Measurements from ENCODE around the gene JPH4.
"Not testable (repeated sequence)": the region's sequence is repeated elsewhere in the genome, so short reads cannot be mapped to it uniquely, and the experiment has no call there.

JPH4 gene

DNA sequence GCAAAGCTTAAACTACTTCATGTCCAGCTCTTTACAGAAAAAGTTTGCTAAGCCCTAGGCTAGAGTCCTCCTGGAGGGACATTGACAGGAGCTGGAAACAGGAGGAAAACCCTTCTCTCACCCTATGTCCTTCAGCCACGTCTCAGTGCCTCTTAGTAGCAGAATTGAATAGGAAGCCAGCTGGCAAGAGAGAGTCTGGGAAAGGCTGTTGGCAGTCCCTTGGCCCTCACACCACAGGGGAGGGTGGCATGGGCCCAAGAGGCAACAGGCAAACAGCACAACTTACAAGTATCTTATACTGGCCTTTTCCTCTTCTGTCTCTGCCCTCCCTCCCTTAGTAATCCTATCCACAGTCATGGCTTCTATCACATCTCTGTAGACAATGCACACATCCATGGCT lies 29.9 kb upstream of the JPH4 start:
- DNase-seq = no peak

DNA sequence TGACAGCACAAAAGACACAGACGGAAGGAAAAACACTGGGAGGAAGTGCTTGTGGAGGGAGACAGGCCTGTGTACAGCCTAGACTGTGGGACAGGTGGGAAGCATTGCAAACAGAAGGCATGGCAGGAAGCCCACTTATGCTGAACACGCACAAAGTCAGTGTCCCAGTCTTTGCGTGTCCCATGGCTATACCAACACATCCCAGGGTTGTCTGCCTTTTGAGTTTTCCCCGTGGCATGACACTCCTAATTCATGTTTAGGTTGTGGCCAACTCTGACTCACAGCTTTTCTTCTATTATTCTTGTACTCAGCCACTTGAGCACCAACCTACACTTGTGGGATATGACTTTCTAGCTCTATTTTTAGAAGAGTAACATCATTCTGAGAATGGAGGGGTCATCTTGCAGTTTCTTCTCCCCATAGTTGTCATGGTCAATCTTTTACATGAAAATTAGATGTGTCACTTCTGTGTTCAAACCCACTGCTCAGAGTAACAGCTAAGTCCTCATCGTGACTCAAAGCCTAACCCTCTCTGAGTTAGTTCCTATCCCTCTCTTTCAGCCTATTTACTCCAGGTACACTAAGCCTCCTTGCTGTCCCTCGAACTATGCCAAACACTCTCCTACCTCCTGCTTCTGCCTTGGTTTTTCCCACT lies 27.5 kb upstream of the JPH4 start:
- DNase-seq = no peak

DNA sequence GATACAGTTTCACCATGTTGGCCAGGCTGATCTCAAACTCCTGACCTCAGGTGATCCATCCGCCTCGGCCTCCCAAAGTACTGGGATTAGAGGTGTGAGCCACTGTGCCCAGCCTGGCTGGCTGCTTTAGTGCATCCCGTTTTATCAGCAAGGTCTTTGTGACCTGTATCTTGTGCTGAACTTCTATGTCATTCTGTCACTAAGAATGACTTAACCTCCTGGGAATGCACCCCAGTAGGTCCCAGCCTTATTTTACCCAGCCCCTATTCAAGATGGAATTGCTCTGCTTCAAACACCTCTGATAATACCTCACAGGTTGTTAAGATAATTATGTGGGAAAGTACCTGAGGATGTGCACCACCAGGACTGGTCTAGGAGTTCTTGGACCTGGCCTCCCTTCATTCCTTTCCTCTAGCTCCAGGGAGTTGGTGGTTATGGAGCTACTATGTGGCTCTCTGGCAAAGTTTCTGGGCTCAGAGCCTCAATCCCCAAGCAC lies 26.1 kb upstream of the JPH4 start:
- DNase-seq = no peak

DNA sequence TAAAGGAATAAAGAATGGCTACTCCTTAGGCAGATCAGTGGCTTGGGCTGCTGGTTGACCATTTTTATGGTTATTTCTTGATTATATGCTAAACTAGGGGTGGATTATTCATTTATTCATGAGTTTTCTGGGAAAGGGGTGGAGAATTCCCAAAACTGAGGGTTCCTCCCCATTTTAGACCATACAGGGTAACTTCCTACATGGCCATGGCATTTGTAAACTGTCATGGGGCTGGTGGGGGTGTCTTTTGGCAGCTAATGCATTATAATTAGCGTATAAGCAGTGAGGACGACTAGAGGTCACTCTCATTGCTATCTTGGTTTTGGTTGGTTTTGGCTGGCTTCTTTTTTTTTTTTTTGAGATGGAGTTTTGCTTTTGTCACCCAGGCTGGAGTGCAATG lies 25.6 kb upstream of the JPH4 start:
- no peak for DNase-seq

DNA sequence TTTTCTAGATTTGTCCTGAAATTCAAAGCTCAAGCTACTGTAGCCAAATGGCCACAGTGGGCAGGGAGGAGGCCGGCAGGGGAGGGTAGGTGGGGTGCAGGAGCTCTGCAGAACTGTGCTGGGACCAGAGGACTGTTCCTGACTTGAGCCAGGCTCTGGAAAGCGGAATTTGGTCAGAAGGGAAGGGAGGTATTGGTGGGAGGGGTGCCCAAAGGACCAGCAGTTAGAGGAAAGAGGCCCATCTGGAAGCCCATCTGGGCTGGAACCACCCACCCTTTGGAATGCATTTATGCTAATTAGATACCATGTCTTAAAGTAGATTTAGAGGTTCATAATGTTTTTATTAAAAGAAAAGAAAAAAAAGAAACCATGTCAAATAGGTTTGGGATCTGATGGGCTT lies 24.5 kb upstream of the JPH4 start:
- no peak for DNase-seq

DNA sequence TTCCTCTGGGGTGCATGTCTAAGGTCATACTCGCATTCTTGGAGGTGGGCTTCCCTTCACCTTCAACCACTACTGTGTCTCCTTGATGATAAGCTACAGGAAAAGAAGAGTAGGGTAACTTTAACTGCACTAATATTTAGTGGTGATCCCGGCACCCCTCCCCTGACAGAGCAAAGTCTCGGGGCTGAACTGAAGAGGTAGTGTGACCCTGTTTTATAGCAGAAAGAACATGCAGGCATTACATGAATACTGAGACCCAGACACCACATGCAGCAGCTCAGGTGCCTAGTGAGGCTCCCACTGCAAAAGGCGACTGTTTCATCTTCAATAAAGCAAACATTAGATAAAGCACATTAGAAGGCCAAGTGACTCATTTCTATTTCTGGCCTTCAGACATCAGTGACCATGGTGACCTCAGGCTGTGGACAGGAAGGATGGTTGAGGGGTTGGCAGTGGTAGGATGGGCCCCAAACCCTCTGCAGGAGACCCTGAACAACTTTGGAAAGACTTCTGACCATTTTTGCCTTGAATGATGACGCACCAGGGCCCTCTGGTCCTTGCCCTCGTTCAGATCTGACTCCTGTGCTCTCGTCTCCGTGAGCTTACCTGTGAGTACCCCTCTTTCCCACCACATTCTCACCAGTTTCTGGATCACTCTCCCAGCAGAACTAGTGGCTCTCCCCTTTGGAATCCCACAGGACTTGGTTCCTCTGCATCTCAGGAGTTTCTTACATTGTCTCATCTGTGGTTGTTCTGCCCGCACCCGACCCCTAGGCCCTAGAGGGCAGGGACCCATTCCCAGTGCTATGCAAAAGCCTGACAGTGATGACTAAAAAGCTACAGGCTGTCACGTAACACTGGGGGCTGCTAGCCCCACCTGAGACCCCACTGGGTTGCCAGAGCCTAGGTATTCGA lies 23.8 kb upstream of the JPH4 start:
- DNase-seq = no peak

DNA sequence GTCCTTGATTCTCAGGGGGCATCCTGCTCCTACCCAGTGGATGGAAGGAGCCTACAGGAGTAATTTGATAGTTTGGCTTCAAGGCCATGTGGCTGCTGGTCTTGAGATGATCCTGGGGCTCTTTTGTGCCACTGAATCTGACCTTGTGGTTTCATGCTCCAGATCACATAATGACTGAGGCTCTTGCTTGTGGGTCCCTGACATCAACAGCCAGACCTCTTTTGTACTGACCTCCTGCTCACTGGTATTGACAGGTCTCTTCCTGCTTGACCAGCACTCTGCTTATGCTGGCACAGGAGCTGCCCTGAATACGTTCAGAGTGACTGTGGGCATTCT lies 23.2 kb upstream of the JPH4 start:
- no peak for DNase-seq

DNA sequence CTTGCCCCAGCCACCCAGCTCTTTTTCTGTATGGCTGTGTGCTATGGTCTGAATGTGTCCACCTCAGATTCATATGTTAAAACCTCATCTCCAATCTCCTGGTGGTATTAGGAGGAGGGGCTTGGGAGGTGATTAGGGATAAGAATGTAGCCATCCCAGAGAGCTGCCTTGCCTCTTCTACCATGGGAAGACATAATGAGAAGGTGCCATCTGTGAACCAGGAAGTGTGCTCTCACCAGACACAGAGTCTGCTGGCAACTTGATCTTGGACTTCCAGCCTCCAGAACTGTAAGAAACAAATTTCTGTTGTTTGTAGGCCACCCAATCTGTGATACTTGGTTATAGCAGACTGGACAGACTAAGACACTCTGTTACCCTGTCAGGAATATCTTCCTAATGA lies 22.8 kb upstream of the JPH4 start:
- DNase-seq = no peak

DNA sequence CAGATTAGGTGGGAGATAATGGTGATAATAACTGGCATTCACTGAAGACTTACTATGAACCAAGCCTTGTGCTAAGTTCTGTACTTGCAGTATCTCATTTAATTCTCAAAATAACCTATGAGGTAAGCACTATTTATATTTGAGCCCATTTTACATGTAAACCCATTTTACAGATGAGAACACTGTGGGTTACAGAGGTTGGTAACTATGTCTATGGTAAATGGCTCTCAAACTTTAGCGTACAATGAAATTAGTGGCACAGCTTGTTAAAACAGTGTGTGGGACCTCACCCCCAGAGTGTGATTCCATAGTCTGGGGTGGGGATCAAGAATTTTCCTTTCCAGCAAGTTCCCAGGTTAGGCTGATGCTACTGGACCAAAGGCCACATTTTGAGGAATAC lies 22.2 kb upstream of the JPH4 start:
- no peak for DNase-seq

DNA sequence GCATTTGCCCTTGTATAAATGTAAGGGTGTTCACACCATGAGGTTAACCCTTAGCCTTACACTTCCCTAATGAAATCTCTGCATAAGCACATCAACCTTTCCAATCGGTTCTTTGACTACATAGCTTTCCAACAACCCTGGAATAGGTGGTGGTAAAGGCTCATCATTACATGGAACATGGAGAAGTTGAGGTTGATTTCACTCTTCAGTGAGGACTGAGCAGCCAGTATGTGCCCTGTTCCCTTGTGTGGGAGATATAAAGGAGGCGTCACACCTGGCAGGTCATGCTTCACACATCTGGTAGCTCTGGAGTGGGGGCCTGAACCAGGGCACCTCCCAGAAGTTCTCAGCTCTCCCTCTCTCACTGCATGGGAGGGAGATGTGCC lies 21.7 kb upstream of the JPH4 start:
- DNase-seq = no peak

DNA sequence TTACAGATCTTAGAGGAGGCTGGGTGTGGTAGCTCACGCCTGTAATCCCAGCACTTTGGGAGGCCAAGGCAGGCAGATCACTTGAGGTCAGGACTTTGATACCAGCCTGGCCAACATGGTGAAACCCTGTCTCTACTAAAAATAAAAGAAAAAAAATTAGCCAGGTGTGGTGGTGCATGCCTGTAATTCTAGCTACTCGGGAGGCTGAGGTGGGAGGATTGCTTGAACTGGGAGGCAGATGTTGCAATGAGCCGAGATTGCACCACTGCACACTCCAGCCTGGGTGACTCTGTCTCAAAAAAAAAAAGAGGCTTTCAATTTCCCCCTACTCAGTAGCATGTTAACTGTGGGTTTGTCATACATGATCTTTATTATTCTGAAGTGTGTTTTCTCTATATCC lies 15.6 kb upstream of the JPH4 start:
- DNase-seq = not testable (repeated sequence)

DNA sequence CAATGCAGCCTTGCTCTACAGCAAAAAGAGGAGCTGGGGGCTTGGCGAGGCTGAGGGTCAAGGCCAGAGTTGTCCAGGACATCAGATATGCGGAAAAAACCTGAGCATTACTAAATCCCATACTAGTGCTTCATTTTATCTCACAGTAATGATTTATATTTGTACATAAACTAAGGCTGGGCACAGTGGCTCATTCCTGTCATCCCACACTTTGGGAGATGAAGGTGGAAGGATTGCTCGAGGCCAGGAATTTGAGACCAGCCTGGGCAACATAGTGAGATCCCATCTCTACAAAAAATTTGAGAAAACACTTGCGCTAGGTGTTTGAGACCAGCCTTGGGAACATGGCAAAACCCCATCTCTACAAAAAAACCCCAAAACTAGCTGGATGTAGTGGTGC lies 11.6 kb upstream of the JPH4 start:
- DNase-seq = no peak

DNA sequence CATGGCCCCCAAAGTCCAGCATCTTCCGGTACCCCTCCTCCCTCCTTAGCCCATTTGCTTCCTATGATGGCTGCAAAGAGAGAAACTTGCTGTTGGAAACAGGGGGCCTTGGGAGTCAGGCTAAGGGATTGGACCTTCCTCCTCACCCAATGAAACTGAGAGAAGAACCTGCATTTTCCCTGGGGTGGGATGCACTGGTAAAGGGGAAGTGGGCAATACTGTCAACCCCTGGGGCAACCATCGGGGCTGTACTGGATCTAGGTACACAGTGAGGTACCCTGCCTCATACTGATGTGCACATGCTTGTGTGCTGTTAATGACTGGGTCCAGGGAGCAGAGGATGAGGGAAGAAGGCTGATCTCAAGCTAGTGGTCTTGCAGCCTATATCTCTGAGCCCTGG lies 11.0 kb upstream of the JPH4 start:
- no peak for DNase-seq

DNA sequence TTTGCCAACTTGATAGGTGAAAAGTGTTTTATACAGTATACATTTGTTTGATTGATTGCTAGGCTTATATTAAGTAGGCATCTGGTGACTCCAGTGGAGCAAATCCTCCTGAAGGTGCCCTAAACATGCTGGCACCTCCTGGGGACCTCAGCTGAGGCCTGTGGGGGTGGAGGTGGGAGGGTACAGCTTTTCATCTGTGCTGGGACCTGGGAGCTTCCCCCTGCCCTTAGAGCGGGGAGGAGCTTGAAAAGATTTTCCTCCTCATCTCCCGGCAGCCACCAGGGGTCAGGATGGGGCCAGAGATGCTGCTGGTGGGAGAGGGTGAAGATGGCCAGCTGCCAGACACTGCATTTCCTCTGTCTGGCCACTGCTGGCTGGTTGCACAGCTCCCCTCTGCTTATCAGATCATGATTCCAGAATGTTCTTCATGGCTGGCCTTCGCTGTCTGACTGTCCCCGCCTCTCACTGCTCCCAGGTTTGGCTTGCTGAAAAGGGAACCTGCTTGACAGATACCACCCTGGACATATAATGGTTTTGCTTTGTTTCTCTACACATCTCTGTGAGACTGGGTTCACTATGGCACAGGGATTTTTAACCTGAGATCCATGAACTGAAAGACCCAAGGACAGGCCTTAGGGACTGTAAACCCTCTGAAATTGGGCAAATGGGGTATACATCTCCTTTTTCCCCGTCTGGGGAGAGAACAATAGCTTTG lies 10.5 kb upstream of the JPH4 start:
- DNase-seq = peak; percentile 74

DNA sequence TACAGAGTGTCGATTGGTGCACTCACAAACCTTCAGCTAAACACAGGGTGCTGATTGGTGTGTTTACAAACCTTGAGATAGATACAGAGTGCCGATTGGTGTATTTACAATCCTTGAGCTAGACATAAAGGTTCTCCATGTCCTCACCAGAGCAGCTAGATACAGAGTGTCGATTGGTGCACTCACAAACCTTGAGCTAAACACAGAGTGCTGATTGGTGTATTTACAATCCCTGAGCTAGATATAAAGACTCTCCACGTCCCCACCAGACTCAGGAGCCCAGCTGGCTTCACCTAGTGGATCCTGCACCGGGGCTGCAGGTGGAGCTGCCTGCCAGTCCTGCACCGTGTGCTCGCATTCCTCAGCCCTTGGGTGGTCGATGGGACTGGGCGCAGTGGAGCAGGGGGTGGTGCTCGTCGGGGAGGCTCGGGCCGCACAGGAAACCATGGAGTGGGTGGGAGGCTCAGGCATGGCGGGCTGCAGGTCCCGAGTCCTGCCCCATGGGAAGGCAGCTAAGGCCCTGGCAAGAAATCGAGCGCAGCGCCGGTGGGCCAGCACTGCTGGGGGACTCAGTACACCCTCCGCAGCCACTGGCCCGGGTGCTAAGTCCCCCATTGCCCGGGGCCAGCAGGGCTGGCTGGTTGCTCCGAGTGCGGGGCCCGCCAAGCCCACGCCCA lies 6.1 kb upstream of the JPH4 start:
- DNase-seq = not testable (repeated sequence)

DNA sequence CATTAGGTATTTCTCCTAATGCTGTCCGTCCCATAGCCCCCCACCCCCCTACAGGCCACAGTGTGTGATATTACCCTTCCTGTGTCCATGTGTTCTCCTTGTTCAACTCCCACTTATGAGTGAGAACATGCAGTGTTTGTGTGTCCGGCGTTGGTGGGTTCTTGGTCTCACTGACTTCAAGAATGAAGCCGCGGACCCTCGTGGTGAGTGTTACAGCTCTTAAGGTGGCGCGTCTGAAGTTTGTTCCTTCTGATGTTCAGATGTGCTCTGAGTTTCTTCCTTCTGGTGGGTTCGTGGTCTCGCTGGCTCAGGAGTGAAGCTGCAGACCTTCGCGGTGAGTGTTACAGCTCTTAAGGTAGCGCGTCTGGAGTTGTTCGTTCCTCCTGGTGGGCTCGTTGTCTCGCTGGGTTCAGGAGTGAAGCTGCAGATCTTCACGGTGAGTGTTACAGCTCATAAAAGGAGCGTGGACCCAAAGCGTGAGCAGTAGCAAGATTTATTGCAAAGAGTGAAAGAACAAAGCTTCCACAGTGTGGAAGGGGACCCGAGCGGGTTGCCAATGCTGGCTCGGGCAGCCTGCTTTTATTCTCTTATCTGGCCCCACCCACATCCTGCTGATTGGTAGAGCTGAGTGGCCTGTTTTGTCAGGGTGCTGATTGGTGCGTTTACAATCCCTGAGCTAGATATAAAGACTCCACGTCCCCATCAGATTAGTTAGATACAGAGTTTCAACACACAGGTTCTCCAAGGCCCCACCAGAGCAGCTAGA lies 5.4 kb upstream of the JPH4 start:
- not testable (repeated sequence) for DNase-seq

DNA sequence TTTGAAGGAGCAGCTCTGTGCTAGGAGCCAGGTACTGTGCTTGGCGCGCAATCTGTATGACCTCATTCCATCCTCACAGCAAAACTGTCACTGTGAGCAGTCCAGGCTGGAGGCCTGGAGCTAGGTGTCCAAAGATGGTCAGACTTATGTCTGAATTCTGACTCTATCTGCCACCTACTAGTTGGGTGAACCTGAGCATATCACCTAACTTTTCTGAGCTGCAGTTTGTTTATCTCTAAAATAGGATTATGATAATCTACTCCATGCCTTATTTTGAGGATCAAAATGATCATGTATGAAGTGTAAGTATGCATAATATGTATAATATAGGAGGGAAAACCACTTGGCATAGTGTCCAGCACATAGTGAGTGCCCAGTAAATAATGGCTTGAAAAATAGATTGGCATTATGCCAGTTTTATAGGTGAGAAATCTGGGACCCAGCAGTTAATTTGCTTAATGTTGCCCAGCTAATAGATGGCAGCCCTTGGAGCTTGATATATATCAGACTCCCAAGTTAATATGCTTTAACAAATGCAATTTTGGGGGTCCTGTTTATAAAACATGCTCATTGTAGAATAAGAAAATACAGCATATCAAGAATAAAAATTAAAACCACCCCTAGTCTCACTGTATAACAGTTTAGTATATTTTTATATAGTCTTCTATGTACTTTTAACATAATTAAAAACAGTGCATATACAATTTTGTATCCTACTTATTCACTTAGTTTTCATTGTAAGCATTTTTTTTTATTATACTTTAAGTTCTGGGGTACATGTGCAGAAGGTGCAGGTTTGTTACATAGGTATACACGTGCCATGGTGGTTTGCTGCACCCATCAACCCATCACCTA lies 4.5 kb upstream of the JPH4 start:
- no peak for DNase-seq

DNA sequence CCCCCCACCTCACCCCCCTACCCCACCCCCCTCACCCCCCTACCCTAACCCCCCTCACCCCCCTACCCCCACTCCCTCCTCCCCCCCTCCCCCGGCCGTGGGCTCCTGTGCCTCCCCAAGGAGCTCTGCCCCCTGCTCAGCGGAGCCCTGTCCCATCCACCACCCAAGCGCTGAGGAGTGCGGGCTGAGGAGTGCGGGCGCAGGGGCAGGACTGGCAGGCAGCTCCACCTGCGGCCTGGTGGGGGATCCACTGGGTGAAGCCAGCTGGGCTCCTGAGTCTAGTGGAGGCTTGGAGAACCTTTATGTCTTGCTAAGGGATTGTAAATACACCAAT lies 2.3 kb upstream of the JPH4 start:
- no peak for DNase-seq

DNA sequence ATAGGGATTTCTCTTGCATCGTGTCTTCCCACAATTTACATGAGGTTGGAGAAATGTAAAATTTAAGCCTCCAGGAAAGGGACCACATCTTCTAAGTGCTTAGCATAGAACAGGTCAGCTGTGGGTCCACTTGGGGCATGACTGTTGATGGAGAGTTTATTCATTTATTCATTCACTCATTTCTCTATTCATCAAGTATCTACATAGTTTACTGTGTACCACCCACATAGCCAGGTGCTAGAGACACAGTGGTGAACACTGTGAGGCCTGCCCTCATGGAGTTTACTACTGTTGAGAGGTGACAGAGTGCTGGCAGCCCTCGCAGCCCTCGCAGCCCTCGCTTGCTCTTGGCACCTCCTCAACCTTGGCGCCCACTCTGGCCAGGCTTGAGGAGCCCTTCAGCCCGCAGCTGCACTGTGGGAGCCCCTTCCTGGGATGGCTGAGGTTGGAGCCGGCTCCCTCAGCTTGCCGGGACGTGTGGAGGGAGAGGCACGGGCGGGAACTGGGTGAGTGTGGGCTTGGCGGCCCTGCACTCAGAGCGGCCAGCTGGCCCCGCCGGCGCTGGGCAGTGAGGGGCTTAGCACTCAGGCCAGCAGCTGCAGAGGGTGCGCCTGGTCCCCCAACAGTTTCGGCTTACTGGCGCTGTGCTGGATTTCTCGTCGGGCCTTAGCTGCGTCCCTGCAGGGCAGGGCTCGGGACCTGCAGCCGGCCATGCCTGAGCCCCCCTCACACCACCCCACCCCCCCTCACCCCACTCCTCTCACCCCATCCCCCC lies 1.7 kb upstream of the JPH4 start:
- no peak for DNase-seq

DNA sequence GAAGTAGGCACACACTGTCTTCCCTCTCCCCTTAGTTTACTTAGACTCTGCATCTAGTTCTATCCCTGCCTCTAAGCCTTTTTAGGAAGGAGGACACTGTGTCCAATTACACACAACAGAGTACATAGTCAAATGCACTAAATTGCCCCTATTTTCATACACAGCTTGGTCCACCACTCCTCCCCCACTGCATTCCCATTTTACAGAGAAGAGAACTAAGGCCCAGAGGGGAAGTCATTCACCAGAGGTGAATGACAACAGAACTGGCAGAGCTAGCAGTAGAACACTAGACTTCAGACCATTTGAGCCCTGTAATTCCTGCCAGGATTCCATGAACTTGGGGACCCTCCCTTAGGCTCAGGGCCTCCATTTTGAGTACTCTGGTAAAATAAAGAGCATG lies 1.1 kb upstream of the JPH4 start:
- DNase-seq = no peak

DNA sequence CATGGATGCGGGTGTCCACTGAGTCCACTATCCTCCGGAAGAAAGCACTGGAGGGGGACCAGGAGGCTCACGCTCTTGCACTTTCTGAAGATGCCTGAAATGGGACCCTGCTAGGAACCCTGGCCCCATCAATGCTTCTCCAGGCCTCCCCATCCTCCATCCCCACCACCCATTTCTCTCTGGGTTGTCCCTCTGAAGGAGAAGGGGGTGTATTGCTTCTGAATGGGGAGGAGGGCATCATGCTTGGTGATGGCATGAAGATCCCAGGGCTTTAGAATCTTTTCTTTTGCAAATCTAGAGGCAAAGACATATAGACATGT lies 681 bp upstream of the JPH4 start:
- no peak for DNase-seq
